IMR-90 (cell line): Measurements from ENCODE around the gene ESD. TPM values are rescaled to one million over a fixed set of nuclear protein-coding genes. Genes with fewer than 3 reads are reported as not detected.

Experiments used
- ATAC-seq: fragments of 200-7000 bp; cut with Tn5 transposase; 2 replicates; pipeline ENCODE4 v1.9.1; 2020; ENCODE audit warnings: low read depth, mild to moderate bottlenecking, moderate library complexity
- BruUV-seq: library from RNA; stranded (reverse); fragments of 400-500 nt; replicated peaks from 2 replicates; lab custom pipeline; 2021; lab: Mats Ljungman, UMichigan
- CTCF ChIA-PET: fragments of 300-600 bp; formaldehyde crosslinking; extraction: SDS; loops from one replicate; lab custom pipeline; 2021; ENCODE audit warnings: antibody characterized with exemption; lab: Yijun Ruan, JAX
- POLR2A ChIA-PET: fragments of 300-600 bp; sonication (Branson Sonifier 250); formaldehyde crosslinking; loops from one replicate; lab custom pipeline; 2022; ENCODE audit warnings: antibody characterized with exemption; ENCODE audit not compliant: unreplicated experiment; lab: Charles Lee
- DNase-seq: peaks from one replicate; pipeline ENCODE4 v3.0.0; 2013
- H2AFZ ChIP-seq: replicated peaks from 2 replicates; pipeline ENCODE3; 2013; ENCODE audit warnings: low read length, mild to moderate bottlenecking; ENCODE audit not compliant: poor library complexity
- H2AK5ac ChIP-seq: 2 replicates; pipeline ENCODE4 v1.6.1; 2013; ENCODE audit warnings: low read depth, low read length, inconsistent platforms
- H2AK9ac ChIP-seq: replicated peaks from 2 replicates; pipeline ENCODE3; 2013; ENCODE audit warnings: mild to moderate bottlenecking, low read depth, low read length, moderate library complexity; ENCODE audit not compliant: poor library complexity
- H2BK120ac ChIP-seq: 2 replicates; pipeline ENCODE4 v1.6.1; 2013; ENCODE audit warnings: low read depth, low read length, inconsistent platforms
- H2BK15ac ChIP-seq: 3 replicates; pipeline ENCODE4 v1.6.1; 2013; ENCODE audit warnings: low read depth, low read length, inconsistent platforms
- H2BK20ac ChIP-seq: 2 replicates; pipeline ENCODE4 v1.6.1; 2013; ENCODE audit warnings: low read depth, mild to moderate bottlenecking, inconsistent platforms, low read length, moderate library complexity
- H2BK5ac ChIP-seq: 2 replicates; pipeline ENCODE4 v1.6.1; 2013; ENCODE audit warnings: mild to moderate bottlenecking, low read depth, low read length, inconsistent platforms; ENCODE audit not compliant: poor library complexity, severe bottlenecking
- H3K14ac ChIP-seq: replicated peaks from 2 replicates; pipeline ENCODE4 v1.6.1; 2013; ENCODE audit warnings: low read depth, low read length, inconsistent platforms
- H3K18ac ChIP-seq: 2 replicates; pipeline ENCODE4 v1.6.1; 2013; ENCODE audit warnings: low read depth, low read length, control low read depth
- H3K23ac ChIP-seq: 2 replicates; pipeline ENCODE4 v1.6.1; 2013; ENCODE audit warnings: low read depth, low read length, inconsistent platforms
- H3K27ac ChIP-seq: 2 replicates; pipeline ENCODE4 v1.5.1; 2013; ENCODE audit warnings: mild to moderate bottlenecking, control low read depth, low read length; ENCODE audit not compliant: insufficient read depth
- H3K27me3 ChIP-seq: 2 replicates; pipeline ENCODE4 v1.6.1; 2013; ENCODE audit warnings: low read length; ENCODE audit not compliant: control insufficient read depth, insufficient read depth
- H3K36me3 ChIP-seq: 2 replicates; pipeline ENCODE4 v1.6.1; 2013; ENCODE audit warnings: low read length, mixed read lengths; ENCODE audit not compliant: control insufficient read depth, insufficient read depth
- H3K4ac ChIP-seq: 2 replicates; pipeline ENCODE4 v1.6.1; 2013; ENCODE audit warnings: low read depth, low read length, inconsistent platforms
- H3K4me1 ChIP-seq: 2 replicates; pipeline ENCODE4 v1.6.1; 2013; ENCODE audit warnings: low read length, mixed read lengths; ENCODE audit not compliant: control insufficient read depth, insufficient read depth
- H3K4me2 ChIP-seq: 2 replicates; pipeline ENCODE4 v1.6.1; 2013; ENCODE audit warnings: low read depth, mild to moderate bottlenecking, control low read depth, low read length, moderate library complexity
- H3K4me3 ChIP-seq: 2 replicates; pipeline ENCODE4 v1.5.1; 2013; ENCODE audit warnings: low read depth, mild to moderate bottlenecking, control low read depth, low read length, moderate library complexity; ENCODE audit not compliant: insufficient read depth
- H3K56ac ChIP-seq: 2 replicates; pipeline ENCODE4 v1.6.1; 2013; ENCODE audit warnings: low read length, inconsistent platforms; ENCODE audit not compliant: insufficient read depth; ENCODE audit errors: extremely low read depth
- H3K79me1 ChIP-seq, 2 experiments: 2 replicates each; pipeline ENCODE4 v1.6.1; 2013; ENCODE audit warnings: low read length in 2 of 2, inconsistent platforms in 1 of 2, low read depth in 1 of 2
- H3K9ac ChIP-seq: 2 replicates; pipeline ENCODE4 v1.6.1; 2013; ENCODE audit warnings: low read depth, low read length, control low read depth
- H3K9me1 ChIP-seq: 2 replicates; pipeline ENCODE4 v1.6.1; 2013; ENCODE audit warnings: low read length, inconsistent platforms; ENCODE audit not compliant: insufficient read depth
- H3K9me3 ChIP-seq: 2 replicates; pipeline ENCODE4 v1.6.1; 2013; ENCODE audit warnings: low read length; ENCODE audit not compliant: control insufficient read depth, insufficient read depth
- H4K20me1 ChIP-seq: 2 replicates; pipeline ENCODE4 v1.6.1; 2013; ENCODE audit warnings: low read length, inconsistent platforms; ENCODE audit not compliant: insufficient read depth
- H4K5ac ChIP-seq: 2 replicates; pipeline ENCODE4 v1.6.1; 2013; ENCODE audit warnings: mild to moderate bottlenecking, low read depth, low read length, control low read depth
- H4K8ac ChIP-seq, 2 experiments: 2 replicates each; pipeline ENCODE4 v1.6.1; 2013; ENCODE audit warnings: low read depth in 2 of 2, low read length in 2 of 2, control low read depth in 1 of 2, inconsistent platforms in 1 of 2
- H4K91ac ChIP-seq: 2 replicates; pipeline ENCODE4 v1.6.1; 2013; ENCODE audit warnings: low read depth, low read length, inconsistent platforms; ENCODE audit not compliant: insufficient read depth
- BHLHE40 ChIP-seq: fragments of 150-350 bp; IDR thresholded peaks from 2 replicates; pipeline ENCODE4 v1.6.1; 2016; ENCODE audit warnings: mild to moderate bottlenecking, low read depth, low read length
- CEBPB ChIP-seq: IDR thresholded peaks from 2 replicates; pipeline ENCODE4 v1.6.1; 2012; ENCODE audit warnings: low read depth, low read length, improper control_type of control experiment
- CHD1 ChIP-seq: IDR thresholded peaks from 2 replicates; pipeline ENCODE4 v1.6.1; 2012; ENCODE audit warnings: low read depth, low read length, improper control_type of control experiment
- CTCF ChIP-seq: conservative IDR thresholded peaks from 2 replicates; pipeline ENCODE4 v1.5.1; 2012; ENCODE audit warnings: mild to moderate bottlenecking, low read depth, low read length, improper control_type of control experiment
- ELK1 ChIP-seq: fragments of 150-350 bp; IDR thresholded peaks from 2 replicates; pipeline ENCODE4 v1.6.1; 2016; ENCODE audit warnings: low read depth, mild to moderate bottlenecking, low read length, moderate library complexity, borderline replicate concordance
- FOS ChIP-seq: fragments of 150-350 bp; IDR thresholded peaks from 2 replicates; pipeline ENCODE4 v1.6.1; 2016; ENCODE audit warnings: low read depth, low read length
- MAFK ChIP-seq: IDR thresholded peaks from 2 replicates; pipeline ENCODE4 v1.6.1; 2012; ENCODE audit warnings: low read depth, low read length, improper control_type of control experiment
- MAZ ChIP-seq: IDR thresholded peaks from 2 replicates; pipeline ENCODE4 v1.6.1; 2012; ENCODE audit warnings: low read depth, mild to moderate bottlenecking, low read length, improper control_type of control experiment, moderate library complexity, borderline replicate concordance
- MXI1 ChIP-seq: IDR thresholded peaks from 2 replicates; pipeline ENCODE4 v1.6.1; 2012; ENCODE audit warnings: low read depth, mild to moderate bottlenecking, low read length, moderate library complexity, borderline replicate concordance
- NFE2L2 ChIP-seq: fragments of 150-350 bp; IDR thresholded peaks from 2 replicates; pipeline ENCODE4 v1.6.1; 2016; ENCODE audit warnings: low read depth, mild to moderate bottlenecking, low read length
- POLR2A ChIP-seq: IDR thresholded peaks from 2 replicates; pipeline ENCODE4 v1.6.1; 2012; ENCODE audit warnings: mild to moderate bottlenecking, low read depth, low read length
- RAD21 ChIP-seq: IDR thresholded peaks from 2 replicates; pipeline ENCODE4 v1.6.1; 2012; ENCODE audit warnings: low read length, improper control_type of control experiment
- RCOR1 ChIP-seq: IDR thresholded peaks from 2 replicates; pipeline ENCODE4 v1.6.1; 2012; ENCODE audit warnings: mild to moderate bottlenecking, low read length, improper control_type of control experiment; ENCODE audit not compliant: insufficient replicate concordance
- RFX5 ChIP-seq: IDR thresholded peaks from 2 replicates; pipeline ENCODE4 v1.8.0; 2012; ENCODE audit warnings: low read depth, mild to moderate bottlenecking, low read length, moderate library complexity
- SMC3 ChIP-seq: fragments of 150-350 bp; IDR thresholded peaks from 2 replicates; pipeline ENCODE4 v1.6.1; 2016; ENCODE audit warnings: low read depth, mild to moderate bottlenecking, antibody characterized with exemption, low read length, moderate library complexity
- USF2 ChIP-seq: fragments of 150-350 bp; IDR thresholded peaks from 2 replicates; pipeline ENCODE4 v1.6.1; 2017; ENCODE audit warnings: mild to moderate bottlenecking, antibody characterized with exemption, low read length, low read depth
- WGBS, 2 experiments: methylation state at CpG; one replicate each; pipeline versions ENCODE4 v1.1.5 to v1.1.7; 2013; ENCODE audit warnings: missing lambda C conversion rate in 2 of 2; ENCODE audit not compliant: insufficient read length in 1 of 2; ENCODE audit errors: extremely low coverage in 2 of 2; 5-methylcytosine and 5-hydroxymethylcytosine counted together
- dilution Hi-C: fragments of 300-500 bp; cut with HindIII; formaldehyde crosslinking; loops from one replicate; pipeline ENCODE4 v1.14.3; 2018; ENCODE audit warnings: low sequenced_read_pairs; ENCODE audit not compliant: unreplicated experiment
- in situ Hi-C: fragments of 300-500 bp; cut with MboI; formaldehyde crosslinking; loops from 3 replicates; pipeline ENCODE4 v1.14.3; 2019; ENCODE audit warnings: low sequenced_read_pairs, inconsistent platforms, mixed read lengths
- intact Hi-C: fragments of 100-400 bp; cut with micrococcal nuclease; formaldehyde crosslinking; loops from 2 replicates; pipeline ENCODE4 v1.10.0; 2022
- polyA plus RNA-seq, 3 experiments: library from polyadenylated mRNA; depleted of rRNA; stranded (reverse); fragments of >200 nt; gene quantifications; 2 replicates each; pipeline ENCODE4 v1.2.3, GENCODE V29; 2012; ENCODE audit warnings: low replicate concordance in 1 of 3
- total RNA-seq: library from RNA; depleted of rRNA; stranded (reverse); fragments of >200 nt; gene quantifications from 2 replicates; pipeline ENCODE4 v1.2.3, GENCODE V29; 2012

Gene ESD
- total and polyA plus RNA-seq, 2 of the 4 experiments (the other 2 are of a cell fraction), result 90.4 to 135 TPM

- H3K4ac ChIP-seq, result no peak overlapping the region
- no peaks in the 10 kb centered on the region for H4K20me1 ChIP-seq
- in situ Hi-C loops, result no loop called here
- no peaks in the 10 kb centered on the region for H3K9me1 ChIP-seq
- H3K4me3 ChIP-seq, result no peak overlapping the region
- H2AK9ac ChIP-seq, result no peak overlapping the region
- H2AFZ ChIP-seq, result no peak overlapping the region
- no peak overlapping the region for H3K4me2 ChIP-seq
- no peak for DNase-seq
- no TSS peak for BruUV-seq
- H2BK120ac ChIP-seq, result no peak overlapping the region
- no peak overlapping the region for H3K14ac ChIP-seq
- no peaks in the 10 kb centered on the region for H3K79me1 ChIP-seq
- H4K5ac ChIP-seq, result no peak overlapping the region
- intact Hi-C loops, result no loop called here
- H3K27me3 ChIP-seq, result peaks cover 10% of the 10 kb centered on the region
- H2BK5ac ChIP-seq, result no peak overlapping the region
- no peak overlapping the region for H3K23ac ChIP-seq
- no peak for ATAC-seq
- no peak overlapping the region for H2BK15ac ChIP-seq
- WGBS, 2 experiments, result no CpG with 5 or more reads among the region's 3 CpGs
- no peaks in the 10 kb centered on the region for H3K9me3 ChIP-seq
- H4K91ac ChIP-seq, result no peak overlapping the region
- H3K9ac ChIP-seq, result no peak overlapping the region
- H3K56ac ChIP-seq, result no peak overlapping the region
- ChIA-PET CTCF (interaction anchor here (0.6 to 1.0 kb wide), 2 partner anchors 137 to 181 kb away, joined by 3 read pairs; no protein-coding TSS in a partner anchor), POLR2A (no interaction called here)
- no peak for TF ChIP-seq BHLHE40
- TF ChIP-seq MAZ, result no peak
- TF ChIP-seq CEBPB, result no peak
- no peak for TF ChIP-seq POLR2A
- TF ChIP-seq RAD21, result no peak
- TF ChIP-seq NFE2L2, result no peak
- TF ChIP-seq ELK1, result no peak
- TF ChIP-seq RFX5, result no peak
- no peak for TF ChIP-seq CHD1
- no peak for TF ChIP-seq MAFK
- TF ChIP-seq MXI1, result no peak
- TF ChIP-seq USF2, result no peak
- no peak for TF ChIP-seq FOS
- TF ChIP-seq SMC3, result no peak
- no peak for TF ChIP-seq RCOR1
- no peak for TF ChIP-seq CTCF
- no peak overlapping the region for H2BK20ac ChIP-seq
- no peaks in the 10 kb centered on the region for H3K36me3 ChIP-seq
- no peak overlapping the region for H3K18ac ChIP-seq
- no peak overlapping the region for H4K8ac ChIP-seq
- dilution Hi-C loops, result no loop called here
- no peak overlapping the region for H2AK5ac ChIP-seq
- no peaks in the 10 kb centered on the region; the same call in 1 of the 2 replicates for H3K4me1 ChIP-seq
- no peak overlapping the region for H3K27ac ChIP-seq
Measured at GRCh38 chr13:46757640-46758039, 39.3 kb downstream of the ESD start.
